ENCODE results near the gene DAAM1.

Gene DAAM1

DNA sequence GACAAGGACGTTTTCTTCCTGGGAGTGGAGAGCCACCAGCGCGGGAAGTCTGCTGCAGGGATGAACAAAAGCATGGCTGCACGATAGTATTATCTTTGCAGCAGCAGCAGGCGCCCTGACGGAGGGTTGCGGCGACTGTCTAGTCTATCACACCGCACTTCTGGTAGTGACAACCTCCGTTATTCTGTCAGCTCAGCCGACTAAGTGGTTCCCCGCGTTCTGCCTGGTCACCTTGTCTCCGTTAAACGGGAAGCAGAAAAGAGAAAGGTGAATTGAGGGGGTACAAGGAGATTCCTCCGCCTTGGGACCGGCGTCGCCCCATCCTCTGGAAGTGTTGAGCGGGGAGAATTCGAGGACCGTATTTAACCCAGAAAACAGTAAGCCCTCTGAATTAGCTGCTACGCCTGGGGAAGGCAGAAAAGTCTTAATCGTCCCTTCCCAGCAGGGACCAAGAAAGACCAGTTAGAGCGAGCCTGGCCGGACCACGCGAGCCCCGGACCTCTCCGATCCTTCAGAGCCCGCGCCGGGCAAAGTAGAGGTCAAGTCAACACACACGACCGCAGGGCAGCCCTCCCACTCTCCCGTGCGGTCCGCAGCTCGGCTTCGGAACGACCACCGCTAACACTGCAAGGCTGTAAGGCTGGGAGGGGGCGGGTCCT, 536 bp upstream of the DAAM1 start:
- no peak for DNase-seq

DNA sequence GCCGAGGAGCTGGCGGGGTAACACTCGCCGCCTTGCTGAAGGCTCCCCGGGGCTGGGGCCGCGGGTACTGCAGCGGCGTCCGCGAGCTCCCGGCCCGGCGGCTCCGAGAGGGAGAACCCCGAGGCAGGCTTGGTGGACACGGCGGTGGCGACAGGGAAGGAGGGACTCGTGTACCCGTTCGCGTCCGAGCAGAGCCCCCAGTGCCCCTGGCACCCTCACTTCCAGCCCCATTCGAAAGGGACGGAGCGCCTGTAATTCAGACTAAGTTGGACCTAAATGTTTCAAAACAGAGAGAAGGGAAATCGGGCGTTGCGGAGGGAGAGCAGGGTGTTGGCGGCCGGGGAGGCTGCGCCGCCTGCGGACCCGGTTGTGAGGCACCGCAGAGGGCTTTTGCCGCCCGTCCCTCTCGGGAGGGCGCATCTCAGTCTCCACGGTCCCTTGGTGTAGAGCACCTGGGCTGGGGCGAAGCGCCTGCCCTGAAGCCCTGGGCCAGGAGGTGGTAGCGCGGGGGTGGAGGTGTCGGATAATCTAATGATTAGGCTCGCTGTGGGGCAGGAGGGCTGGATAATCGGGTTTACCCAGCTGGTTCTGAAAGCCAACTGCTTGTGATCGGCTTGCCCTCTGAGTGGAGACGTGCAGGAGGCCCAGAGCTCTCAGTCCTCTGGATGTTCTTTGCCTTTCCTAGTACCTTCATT, 771 bp downstream of the DAAM1 start:
- DNase-seq, result peak; percentile 34

DNA sequence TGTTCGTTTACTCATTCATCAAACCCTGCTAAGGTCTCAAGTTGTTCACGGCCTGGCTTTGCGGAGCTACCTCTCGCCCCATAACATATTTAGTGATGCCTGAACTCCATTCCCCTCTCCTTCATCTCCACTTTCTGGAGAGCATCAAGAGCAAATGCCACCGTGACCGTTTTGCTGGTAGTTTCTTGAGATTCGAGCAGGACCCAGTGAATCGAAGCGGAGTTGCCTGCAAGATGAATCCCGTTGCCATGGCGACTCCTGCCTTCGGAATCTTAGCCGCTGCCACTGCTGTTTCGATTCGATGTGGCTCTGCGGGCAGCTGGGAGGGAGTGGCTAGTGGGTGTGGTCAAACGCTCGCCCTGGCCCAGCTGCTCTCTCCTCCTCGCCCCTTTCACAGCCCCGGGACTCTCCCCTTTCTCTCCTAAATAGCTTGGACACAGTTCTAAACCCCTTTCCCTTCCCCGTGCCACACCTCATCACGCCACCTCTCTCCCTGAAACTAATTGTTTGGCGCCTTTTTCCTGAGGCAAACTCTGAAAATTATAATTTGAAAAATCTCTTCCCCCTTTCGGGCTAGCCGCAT, 1.4 kb downstream of the DAAM1 start:
- DNase-seq, result peak; percentile 94

DNA sequence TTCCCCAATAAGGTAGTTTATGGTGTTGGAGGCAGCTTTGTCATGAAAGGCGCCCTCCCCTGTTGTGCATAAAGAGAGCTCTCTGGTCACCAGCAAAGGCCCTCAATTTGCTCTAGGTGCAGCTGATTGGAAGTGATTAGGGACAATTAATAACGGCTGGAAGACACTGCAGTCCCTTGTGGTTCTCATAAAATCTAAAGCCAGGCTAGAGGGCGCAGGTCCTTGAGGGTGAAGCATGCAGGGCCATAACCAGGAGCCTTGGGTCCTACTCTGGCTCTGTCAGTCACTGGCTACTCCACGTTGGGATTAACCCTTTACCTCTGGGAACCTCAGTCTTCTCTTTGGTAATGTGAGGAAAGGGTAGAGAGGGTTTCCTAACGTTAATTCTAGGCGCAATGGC, 1.9 kb downstream of the DAAM1 start:
- peak; percentile 26 for DNase-seq

DNA sequence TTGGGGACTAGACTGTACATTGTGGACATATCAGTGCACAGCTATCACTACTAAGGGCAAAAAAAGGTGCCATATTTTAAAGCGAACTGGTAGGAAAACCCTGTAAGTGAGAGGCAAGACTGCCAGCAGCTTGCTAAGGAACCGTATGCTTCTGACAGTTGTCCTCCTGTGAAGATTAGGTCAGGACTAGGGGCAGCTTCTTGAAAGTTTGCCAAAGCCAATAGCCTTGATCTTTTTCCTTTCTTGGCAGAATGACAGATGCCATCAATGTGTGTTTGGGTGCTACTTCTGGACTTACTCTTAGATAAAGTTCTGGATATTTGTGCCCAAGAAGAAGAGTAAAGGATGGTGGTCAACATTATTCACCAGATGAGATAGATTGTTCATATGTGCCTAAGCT, 7.4 kb downstream of the DAAM1 start:
- no peak for DNase-seq

DNA sequence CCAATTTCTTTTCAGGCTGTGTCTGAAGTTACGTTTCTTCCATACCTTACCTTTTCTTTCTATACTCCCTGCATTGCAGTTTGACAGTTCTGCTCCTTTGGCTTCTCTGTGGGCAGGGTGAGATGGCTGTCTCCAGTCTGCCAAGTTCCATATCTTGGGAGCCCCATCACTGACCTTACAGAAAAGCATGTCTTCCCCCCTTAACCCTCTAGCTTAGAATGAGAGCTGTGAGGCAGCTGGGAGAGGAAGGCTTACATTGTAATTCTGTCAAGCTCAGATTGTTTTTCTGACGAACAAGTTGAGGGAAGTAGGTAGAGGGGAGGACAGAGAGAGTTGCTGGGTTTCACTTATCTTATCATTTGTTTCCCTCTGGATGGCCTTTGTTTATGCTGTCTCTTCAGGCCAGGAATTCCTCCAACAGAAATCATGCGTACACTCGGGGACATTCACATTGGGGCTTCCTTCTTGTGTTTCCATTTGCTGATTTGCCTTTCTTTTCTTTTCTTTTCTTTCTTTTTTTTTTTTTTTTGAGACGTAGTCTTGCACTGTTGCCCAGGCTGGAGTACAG, 9.3 kb downstream of the DAAM1 start:
- DNase-seq, result no peak

DNA sequence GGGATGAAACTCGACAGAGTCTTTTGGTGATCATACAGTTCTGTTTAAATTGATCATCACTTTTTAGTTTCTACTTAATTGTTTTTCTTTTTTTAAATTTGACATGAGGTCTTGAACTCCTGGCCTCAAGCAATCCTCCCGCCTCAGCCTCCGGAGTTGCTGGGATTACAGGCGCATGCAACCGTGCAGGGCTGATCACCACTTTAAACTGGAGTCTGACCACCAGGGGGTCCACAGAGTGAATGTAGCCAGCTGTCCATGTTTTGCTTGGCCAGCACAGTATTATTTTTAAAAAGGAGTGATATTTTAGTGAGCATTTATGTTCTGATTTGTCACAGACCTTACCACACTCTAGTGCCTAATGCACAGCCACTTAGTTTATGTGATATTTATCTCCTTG, 10.7 kb downstream of the DAAM1 start:
- DNase-seq, result no peak

DNA sequence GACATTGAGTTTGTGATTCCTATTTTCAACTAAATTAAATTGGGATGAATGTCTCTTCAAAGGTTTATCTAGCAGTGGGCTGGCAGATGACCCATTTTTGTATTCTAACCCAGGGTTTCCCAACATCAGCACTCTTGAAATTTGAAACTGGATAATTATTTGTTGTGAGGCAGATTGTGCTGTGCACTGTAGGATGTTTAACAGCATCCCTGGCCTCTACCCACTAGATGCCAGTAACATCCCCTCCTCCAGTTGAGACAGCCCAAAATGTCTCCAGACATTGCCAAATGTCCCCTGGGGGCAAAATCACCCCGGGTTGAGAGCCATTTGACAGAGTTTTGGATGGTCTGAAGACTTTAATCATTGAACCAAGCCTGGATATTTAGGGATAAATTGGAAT, 11.1 kb downstream of the DAAM1 start:
- DNase-seq, result no peak

DNA sequence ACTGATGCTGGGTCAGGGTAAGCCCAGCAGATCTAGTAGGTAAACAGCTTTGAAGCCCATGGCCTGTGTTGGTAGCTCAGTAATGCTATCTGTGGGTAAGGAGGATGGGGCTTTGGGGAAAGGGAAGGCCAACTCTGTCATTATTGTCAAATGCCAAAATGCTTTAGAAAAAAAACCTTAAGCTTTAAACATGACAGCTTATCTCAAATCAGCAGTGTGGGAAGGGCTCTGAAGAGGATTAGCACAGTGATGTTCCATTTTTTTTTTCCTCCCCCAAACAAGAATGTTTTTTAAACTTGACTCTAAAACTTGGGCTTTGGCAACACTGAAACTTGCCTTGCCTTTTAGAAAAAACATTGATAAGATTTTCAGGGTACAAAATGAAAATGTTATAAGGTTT, 11.7 kb downstream of the DAAM1 start:
- DNase-seq, result no peak

DNA sequence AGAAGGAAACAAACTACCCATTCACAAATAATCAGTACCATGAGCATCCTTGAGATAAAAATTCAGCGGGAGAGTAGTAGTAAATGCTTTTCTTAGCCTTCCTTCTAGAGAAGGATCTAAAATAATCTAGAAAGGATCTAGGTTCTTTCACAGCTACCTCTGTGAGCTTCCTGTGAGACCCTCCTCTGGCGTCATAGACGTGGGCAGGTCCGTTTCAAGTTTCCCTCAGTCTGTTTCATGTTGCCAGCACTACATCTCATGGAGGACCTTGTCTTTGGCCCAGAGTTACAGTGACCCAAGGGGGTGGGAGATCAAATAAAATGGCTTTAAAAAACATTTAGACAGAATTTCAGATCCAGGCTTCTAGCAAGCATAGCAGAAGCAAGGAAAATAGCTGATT, 13.6 kb downstream of the DAAM1 start:
- no peak for DNase-seq

DNA sequence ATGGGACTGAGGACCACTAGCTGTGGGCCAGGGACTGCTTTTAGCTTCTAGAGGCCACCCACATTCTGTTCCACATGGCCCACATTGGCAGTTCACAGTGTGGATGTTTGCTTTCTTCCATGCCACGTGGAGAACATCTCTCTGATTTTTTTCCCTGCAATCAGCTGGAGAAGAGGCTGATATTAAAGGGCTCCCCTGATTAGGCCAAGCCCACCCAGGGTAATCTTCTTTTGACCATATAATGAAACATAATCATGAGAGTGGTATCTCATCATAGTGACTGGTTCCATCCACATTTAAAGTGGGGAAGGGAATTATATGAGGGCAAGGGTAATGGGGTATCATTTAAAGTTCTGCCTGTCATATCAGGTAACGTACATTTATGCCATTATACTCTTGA, 15.8 kb downstream of the DAAM1 start:
- DNase-seq, result no peak

DNA sequence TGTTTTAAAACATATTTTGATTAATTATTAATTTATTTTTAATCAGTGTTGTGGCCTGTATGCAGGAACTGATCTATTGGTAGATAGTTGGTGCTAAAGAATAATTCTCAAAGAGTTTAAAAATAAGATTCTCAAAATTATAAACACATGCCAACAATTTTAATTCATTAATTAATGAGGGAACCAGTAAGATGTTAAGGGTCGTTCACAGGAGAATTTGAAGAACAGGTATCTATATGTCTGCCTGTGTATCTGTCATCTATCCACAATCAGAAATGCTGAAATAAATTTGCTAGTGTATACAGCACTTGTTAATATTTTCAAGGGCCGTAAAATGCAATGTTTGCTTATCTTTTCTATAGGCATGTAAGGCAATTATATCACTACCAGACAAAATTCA, 18.4 kb downstream of the DAAM1 start:
- no peak for DNase-seq

DNA sequence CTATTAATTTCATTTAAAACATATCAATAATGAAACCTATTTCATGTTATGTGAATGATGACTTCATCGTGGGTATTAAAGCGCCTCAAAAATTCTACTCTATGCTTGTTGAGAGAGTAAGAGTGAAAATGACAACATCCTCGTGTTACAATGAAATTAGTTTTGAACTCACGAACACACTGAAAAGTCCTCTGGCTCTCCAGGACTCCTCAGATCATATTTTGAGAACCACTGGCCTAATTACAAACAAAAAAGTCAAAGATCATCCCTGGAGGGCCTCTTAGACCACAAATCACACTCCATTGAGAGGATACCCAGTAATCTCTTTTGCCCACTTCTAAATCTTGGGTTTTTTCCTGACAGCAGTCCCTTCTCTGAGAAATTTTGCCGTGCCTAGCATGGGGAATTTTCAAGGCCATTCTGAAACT, 19.1 kb downstream of the DAAM1 start:
- DNase-seq, result no peak

DNA sequence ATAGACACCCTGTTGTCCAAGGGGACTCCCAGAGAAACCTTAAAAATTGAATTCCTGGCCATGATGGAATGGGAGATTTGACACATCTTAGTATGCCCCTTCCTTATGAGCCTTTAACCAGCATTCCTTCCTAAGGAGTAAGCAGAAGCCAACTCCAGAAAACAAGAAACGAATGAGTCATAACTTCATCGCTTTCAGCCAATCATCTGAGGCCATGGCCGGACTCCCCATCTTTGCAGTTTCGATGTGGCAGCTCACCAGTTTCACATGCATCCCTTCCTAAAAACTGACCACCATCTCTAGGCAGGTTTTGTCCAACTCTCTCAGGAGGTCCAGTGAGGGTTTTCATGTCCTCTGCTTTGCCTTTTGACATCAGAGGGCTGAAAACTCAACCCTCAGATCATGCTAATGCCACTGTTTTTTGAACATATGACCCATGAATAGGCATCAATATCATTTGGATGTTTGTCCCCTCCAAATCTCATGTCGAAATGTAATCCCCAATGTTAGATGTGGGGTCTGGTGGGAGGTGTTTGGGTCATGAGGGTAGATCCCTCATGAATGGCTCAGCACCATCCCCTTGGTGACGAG, 19.9 kb downstream of the DAAM1 start:
- DNase-seq, result peak; percentile 87

DNA sequence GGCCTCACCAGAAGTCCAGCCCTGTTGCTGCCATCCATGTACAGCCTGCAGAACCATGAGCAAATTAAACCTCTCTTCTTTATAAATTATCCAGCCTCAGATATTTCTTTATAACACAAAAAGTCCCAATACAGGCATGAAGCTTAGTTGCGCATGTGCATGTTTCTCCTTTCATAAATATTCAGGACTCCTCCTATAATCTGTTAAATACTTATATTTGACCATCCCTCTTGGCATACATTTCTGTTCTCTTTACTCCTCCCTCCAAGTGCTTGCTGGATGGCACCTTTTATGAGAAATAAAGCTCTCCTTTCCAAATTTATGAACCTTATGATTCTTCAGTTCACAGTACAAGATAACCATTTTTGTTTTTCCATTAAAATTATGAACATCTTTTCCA, 20.5 kb downstream of the DAAM1 start:
- no peak for DNase-seq

DNA sequence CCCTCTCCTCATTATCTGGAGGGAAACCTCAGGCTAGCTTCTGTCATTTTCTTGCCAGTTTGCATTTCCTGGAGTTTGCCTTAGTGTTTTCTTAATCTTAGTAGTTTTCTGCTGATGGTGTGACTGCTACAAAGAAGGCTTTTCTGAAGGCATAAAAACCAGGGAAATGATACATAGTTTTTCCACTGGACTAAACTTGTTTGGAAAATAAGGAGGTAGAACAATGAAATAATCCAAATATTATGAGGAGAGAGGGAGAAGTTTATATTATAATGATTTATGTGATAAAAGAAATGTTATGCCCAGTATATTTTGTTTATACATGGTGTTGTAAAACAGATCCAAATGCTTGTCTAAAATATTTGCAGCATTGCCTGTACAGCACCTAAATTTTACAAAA, 22.2 kb downstream of the DAAM1 start:
- DNase-seq, result no peak

DNA sequence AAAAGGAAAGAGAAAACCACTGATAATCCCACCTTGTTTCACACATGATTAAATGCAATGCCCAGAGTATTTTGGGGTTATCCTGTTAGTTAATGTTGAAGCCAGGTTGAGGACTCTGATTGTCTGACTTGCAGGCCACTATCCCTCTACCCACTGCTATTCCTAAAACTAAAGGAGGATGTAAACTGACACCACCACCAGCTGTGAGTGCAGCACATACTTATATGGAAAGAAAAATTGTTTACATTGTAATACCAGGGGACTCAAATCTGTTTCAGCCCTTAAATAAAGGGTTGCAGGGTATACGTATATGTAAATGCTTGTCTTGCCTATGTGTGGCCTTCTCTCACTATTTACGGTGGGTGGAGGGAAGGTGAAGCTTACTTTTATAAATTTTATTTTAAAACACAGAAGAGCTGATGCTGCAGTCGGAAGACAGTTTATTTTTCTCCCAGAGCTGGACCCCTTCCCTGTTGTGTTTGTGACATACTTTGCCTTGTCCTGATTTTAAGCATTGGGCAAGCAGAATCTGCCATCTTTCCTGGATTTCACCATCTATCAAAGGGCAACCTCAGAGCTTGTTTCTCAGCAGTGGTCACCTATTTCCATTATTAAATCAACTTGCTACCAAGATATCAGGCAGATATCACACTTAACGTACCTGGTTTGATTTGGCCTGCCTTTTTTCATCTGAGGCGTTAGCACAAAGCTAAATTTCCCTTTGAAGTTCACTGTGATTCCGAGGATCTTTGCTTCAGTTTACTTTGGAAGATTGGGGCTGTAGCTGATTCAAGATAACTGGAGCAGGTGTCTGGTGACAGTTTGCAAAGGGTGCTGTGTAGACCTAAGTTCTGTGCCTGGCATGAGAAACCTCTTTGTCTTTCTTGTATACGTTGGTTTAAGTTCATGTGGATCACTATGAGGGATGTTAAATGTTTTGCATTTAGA, 25.2 kb downstream of the DAAM1 start:
- peak; percentile 37 for DNase-seq

DNA sequence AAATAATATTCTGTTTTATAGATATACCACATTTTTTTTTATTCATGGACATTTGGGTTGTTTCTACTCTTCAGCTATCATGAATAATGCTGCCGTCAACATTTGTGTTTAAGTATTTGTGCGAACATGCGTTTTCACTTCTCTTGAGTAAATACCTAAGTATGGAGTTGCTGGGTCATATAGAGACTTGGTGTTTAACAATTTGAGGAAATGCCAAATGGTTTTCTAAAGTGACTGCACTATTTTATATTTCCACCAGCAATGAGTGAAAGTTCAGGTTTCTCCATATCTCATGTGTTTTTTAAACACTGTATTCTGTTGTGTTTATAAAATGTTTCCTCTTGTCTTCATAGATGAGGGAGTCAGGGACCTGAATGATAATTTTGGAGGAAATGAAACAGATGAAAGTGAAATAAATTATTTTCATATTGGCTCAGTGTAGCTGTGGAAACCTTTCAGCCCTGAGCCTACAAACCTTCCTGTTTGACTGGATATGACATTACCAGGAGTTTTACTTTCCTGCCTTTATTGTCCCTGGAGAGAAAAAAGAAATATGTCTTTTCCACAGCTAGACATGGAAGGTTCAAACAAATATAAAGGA, 26.3 kb downstream of the DAAM1 start:
- no peak for DNase-seq

DNA sequence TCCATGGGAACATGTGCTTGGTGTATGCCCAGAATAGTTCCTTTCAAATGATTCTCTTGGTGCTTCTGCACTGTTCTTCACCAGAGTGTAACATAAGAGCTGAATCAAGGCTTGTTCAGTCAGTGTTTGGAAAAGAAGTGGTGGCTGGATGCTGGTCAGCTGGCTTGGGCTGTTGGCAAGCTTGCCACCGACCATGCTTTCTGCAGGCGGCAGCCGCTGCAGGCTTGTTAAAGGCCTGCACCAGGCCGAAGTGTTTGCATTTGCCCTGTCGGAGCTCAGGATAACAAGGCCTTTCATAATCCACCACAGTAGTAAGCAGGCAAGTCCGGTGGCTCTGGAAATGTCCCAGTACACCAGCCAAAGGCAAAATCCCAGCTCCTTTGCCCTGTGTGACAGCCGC, 26.9 kb downstream of the DAAM1 start:
- no peak for DNase-seq

DNA sequence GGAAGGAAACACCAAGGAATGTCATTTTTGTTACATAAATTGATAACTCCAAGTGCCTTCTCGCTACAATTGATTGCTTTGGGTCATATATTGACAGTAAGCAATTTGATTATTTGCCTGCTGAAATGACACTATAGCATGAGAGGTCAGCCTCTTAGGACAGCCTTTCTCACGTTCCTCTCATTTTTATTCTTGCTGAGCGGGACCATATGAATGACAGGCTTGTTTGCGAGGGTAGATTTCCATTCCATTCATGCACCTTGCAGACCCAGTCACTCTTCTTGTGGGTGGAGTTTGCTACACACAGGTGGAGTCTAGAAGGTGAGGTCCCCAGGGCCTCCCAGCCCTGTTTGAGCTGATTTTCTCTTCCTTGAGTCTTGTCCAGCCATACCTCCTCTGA, 27.3 kb downstream of the DAAM1 start:
- no peak for DNase-seq

DNA sequence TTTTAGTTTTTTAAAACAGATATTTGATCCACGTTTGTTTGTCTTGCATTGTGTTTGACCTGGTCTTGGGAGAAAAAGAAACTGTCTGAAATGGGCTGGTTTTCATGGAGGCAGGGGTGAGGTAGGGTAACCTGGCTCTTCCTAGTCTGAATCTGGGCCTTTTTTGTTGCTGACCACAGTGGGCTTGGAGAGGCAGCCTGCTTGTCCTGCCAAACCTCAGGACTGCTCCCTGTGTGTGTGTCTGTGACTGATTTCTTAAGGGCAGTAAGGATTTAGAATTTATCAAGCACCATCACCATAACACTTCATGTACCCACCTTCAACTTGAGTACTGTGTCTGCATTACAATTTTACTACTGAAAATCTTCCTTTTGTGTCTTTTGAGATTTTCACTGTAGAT, 28.5 kb downstream of the DAAM1 start:
- no peak for DNase-seq

DNA sequence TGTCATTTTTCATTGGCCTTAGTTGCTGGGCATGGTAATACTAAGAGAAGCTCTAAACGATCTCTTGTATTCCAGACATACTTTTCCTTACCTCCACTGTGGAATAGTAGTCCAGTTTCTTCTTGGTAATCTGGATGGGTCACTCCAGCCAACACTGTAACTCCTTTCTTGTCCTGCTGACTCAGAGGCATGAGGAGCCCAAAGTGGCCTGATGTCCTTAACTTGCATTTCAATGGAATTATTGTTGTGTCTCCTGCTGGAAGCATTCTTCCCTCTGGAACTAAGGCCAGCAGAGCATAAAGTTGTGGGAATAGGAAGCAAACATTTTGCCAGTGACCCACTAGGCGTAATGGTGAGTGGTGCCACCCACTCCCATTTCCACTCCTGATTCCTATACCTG, 33.1 kb downstream of the DAAM1 start:
- DNase-seq, result no peak

Measured in HCEC 1CT (cell line).